Omental fat pad (tissue), 4 donors: ENCODE data around the gene SLC39A11. TPM values are rescaled to one million over a fixed set of nuclear protein-coding genes. Genes with fewer than 3 reads are reported as not detected.

Experiments
- ATAC-seq: fragments of 150-250 bp; one replicate; pipeline ENCODE4 v1.9.1; 2016; ENCODE audit warnings: mild to moderate bottlenecking, moderate library complexity; ENCODE audit not compliant: low FRiP score
- DNase-seq: peaks from one replicate; pipeline ENCODE4 v3.0.0-alpha.2; 2019; ENCODE audit warnings: low spot score
- total RNA-seq, 4 donors: library from RNA; depleted of rRNA; stranded (reverse); fragments of >200 nt; gene quantifications; one replicate each; pipeline ENCODE4 v1.1.0, GENCODE V29; 2016
- TF ChIP-seq, protein P1 (sequence below), 3 donors: fragments of 450-650 bp; IDR thresholded peaks; one replicate each; pipeline ENCODE4 v1.5.1; 2016 to 2017; ENCODE audit warnings: antibody characterized with exemption in 3 of 3, mild to moderate bottlenecking in 3 of 3, moderate library complexity in 2 of 3

The SLC39A11 gene
- total RNA-seq, 4 donors from 2014 or later = 18.8 to 42.4 (median 31.3) TPM

DNA sequence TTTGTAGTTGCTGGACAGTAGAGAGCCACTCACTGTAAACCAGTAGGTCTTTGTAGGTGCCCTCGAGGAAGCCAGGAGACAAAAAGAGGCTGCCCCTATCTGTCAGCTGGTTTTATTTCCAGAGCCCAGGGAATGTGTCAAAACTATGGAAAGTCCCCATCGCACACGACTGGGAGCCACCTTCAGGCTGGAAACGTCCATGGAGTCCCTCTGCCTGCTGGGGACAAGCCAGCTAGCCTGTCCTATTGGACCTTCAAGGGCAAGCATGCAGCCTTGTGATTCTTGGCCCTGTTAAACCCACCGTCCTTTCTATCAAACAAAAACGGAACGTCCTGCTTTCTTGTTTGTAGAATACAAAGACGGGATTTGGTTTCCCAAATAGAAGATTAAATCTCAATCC is 289.8 kb downstream of the SLC39A11 start:
- TF ChIP-seq, protein P1, sequence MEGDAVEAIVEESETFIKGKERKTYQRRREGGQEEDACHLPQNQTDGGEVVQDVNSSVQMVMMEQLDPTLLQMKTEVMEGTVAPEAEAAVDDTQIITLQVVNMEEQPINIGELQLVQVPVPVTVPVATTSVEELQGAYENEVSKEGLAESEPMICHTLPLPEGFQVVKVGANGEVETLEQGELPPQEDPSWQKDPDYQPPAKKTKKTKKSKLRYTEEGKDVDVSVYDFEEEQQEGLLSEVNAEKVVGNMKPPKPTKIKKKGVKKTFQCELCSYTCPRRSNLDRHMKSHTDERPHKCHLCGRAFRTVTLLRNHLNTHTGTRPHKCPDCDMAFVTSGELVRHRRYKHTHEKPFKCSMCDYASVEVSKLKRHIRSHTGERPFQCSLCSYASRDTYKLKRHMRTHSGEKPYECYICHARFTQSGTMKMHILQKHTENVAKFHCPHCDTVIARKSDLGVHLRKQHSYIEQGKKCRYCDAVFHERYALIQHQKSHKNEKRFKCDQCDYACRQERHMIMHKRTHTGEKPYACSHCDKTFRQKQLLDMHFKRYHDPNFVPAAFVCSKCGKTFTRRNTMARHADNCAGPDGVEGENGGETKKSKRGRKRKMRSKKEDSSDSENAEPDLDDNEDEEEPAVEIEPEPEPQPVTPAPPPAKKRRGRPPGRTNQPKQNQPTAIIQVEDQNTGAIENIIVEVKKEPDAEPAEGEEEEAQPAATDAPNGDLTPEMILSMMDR (IDR thresholded peaks at IDR 0.05) = no peak

DNA sequence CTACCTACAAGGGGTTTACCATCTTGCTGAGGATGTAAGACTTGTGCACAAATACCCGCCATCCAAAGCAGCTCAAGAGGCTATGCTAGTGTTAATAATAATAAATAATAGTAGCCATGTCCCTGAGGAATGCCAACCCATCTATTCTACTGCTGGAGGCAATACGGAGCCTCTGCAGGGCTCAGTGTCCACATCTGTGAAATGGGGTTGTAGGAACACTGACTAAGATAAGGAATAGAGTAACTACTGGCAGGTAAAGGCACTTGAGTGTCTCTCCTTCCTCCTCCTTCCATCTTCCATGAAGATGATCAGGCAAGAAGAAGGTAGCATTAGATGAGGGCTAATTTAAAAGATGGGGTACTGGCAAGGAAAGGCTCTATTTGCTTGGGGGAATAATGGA is 295.3 kb downstream of the SLC39A11 start:
- ATAC-seq (no peak), DNase-seq (no peak)
- TF ChIP-seq, protein P1 (IDR thresholded peaks at IDR 0.05) = no peak

More for the DNA sequence above, 289.8 kb downstream of the SLC39A11 start:
- ATAC-seq (no peak), DNase-seq (no peak)

DNA sequence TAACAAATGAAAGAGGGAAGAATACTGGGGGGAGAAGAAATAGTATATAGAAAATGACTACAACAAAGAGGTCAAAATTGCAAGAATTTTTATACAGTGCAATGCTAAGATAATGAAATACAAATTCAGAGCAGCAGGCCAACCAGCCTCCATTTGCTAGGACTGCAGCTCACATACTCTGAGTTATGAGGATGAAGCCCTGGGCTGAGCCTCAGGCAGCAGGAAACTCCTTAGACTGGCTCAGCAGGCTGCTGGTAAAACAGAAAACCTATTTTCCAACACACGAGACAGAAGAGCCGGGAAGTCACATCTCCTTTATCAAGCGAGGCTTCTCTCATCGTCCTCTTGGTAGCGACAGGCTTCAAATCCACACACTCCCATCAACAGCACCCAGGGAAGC is 296.5 kb downstream of the SLC39A11 start:
- ATAC-seq (no peak), DNase-seq (no peak)
- TF ChIP-seq, protein P1 (IDR thresholded peaks at IDR 0.05) = no peak

DNA sequence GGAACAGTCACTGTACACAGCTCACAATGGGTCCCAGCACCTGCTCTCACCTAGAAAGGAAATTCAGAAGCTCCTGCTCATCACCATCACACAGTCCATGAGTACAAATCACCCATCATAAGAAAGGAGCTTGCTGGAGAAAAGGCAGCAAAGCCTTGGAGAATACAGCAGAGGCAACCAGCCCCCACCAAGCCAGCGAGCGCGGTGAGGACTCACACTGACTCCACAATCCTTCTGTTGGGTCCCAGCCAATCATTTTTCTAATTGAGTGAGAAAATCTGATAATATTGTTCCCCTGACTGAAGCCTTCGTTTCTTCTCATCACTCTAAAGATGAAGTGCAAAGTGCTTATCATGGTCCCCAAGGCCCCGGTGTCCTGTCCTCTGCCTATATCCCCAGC is 298.3 kb downstream of the SLC39A11 start:
- TF ChIP-seq, protein P1 (IDR thresholded peaks at IDR 0.05) = no peak
- ATAC-seq = no peak
- DNase-seq = no peak

DNA sequence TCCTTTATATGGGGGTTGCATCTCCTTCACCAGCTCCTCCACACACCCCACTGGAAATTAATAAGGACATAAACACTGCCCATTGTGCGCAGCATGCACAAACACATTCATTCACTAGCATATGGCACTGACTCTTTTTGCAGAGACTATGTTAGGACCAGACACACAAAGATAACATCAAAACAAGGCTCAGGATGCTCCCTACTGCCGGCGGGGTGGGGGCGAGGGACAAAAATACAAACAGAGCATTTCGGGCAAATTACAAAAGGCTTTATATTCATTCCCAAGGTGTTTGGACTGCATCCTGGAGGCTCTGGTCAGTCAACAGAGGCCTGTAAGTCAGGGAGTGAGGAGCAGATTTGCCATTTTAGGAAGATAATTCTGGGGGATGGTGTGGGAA is 299.7 kb downstream of the SLC39A11 start:
- ATAC-seq (no peak), DNase-seq (no peak)
- TF ChIP-seq, protein P1 (IDR thresholded peaks at IDR 0.05) = no peak

DNA sequence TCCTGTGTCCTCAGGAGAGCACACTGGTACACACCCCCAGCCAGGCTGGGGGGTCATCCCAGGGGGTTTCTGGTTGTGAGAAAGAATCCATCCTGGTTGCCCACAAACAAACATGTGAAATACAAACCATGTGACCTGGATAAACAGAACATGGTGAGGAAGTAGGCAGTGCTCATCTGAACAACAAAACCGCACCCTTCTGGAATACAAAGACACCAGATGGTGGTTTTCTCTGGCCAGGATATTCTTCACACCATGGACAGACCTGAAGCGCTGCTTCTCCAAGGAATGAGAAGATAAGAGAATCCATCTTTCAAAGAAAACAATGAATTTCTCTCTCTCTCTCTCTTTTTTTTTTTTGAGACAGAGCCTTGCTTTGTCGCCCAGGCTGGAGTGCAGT is 302.3 kb downstream of the SLC39A11 start:
- TF ChIP-seq, protein P1 (IDR thresholded peaks at IDR 0.05) = no peak
- DNase-seq (no peak), ATAC-seq (no peak)

DNA sequence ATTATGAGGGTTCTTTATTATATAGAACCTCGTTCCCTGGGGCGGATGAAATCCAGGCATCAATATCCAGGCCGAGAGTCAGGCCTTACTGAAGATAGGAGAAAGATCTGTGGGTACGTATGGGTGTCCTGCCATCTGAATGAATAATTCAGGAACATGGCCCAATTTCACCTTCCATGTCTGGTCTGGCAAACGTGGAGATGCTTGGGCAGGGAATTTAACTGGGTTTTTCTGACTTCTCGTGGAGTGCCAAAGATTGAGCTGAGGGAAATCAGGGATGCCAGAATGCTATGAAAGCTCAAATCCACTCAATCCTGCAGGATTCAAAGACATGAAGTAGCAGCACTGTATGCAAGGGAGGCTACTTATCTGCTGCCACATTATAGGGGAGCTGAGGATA is 302.8 kb downstream of the SLC39A11 start:
- DNase-seq = no peak
- TF ChIP-seq, protein P1 (IDR thresholded peaks at IDR 0.05) = no peak
- ATAC-seq = no peak
